ENCODE measurements around the gene SIN3B.

The SIN3B gene

GRCh38 chr19:16878181-16878965 is 49.2 kb downstream of the SIN3B start:
- Histone ChIP-seq H3F3A (ENCODE audit: insufficient read depth, low read length) (no peaks in the 10 kb centered on the region), H3K9me3 (ENCODE audit: low read length) (peaks cover 13% of the 10 kb centered on the region; the same call in 1 of the 2 replicates), H3K27me3 (ENCODE audit: insufficient read depth, low read length) (no peaks in the 10 kb centered on the region), H2AFZ (ENCODE audit: low read length) (no peak overlapping the region), H3K9me2 (ENCODE audit: low read depth, low read length) (no peaks in the 10 kb centered on the region), H3K4me3 (ENCODE audit: low read depth, low read length, poor library complexity, severe bottlenecking) (no peak overlapping the region), H3K4me1 (ENCODE audit: insufficient read depth, low read length, severe bottlenecking) (no peaks in the 10 kb centered on the region), H3K27ac (ENCODE audit: low read depth, low read length, poor library complexity, severe bottlenecking) (no peak overlapping the region), H3K9ac (ENCODE audit: low read length) (no peak overlapping the region), H3K79me2 (ENCODE audit: insufficient read depth, low read length) (no peaks in the 10 kb centered on the region), H3K36me3 (ENCODE audit: insufficient read depth, low read length) (peaks cover 50% of the 10 kb centered on the region), H3K4me2 (ENCODE audit: low read length) (no peak overlapping the region), H4K20me1 (ENCODE audit: insufficient read depth, low read length) (no peaks in the 10 kb centered on the region)
- TF ChIP-seq, protein P1, sequence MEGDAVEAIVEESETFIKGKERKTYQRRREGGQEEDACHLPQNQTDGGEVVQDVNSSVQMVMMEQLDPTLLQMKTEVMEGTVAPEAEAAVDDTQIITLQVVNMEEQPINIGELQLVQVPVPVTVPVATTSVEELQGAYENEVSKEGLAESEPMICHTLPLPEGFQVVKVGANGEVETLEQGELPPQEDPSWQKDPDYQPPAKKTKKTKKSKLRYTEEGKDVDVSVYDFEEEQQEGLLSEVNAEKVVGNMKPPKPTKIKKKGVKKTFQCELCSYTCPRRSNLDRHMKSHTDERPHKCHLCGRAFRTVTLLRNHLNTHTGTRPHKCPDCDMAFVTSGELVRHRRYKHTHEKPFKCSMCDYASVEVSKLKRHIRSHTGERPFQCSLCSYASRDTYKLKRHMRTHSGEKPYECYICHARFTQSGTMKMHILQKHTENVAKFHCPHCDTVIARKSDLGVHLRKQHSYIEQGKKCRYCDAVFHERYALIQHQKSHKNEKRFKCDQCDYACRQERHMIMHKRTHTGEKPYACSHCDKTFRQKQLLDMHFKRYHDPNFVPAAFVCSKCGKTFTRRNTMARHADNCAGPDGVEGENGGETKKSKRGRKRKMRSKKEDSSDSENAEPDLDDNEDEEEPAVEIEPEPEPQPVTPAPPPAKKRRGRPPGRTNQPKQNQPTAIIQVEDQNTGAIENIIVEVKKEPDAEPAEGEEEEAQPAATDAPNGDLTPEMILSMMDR (IDR thresholded peaks at IDR 0.05; ENCODE audit: low read length), result no peak
- TF ChIP-seq EZH2 (IDR thresholded peaks at IDR 0.05; ENCODE audit: borderline replicate concordance, low read length), result no peak

- no peaks in the 10 kb centered on the region for H3K4me1 ChIP-seq (ENCODE audit: insufficient read depth, low read length, severe bottlenecking)
Measured at GRCh38 chr19:16880884-16881554, 51.8 kb downstream of the SIN3B start.

DNA sequence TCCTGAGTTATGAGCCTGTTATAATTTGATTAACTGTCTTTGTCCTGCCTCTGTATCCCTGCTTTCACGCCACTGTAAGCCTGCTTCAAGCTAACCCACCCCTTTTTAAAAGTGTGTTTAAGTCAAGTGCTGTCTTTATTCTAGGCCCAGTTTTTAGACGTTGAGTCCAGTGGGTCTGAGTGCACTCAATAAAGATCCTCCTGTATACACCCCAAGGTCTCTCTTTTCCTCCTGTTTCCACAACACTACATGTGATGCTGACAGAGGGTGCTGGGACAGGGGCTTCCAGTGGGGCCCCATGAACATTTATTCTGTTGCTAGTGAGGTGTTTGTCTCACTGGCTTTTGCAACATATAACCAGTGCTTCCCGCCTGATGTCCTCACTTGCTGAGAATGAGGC is 52.9 kb downstream of the SIN3B start:
- H3K27me3 ChIP-seq (ENCODE audit: insufficient read depth, low read length), result no peaks in the 10 kb centered on the region
- no peak overlapping the region for H3K27ac ChIP-seq (ENCODE audit: low read depth, low read length, poor library complexity, severe bottlenecking)
- no peak overlapping the region for H3K4me3 ChIP-seq (ENCODE audit: low read depth, low read length, poor library complexity, severe bottlenecking)
- no peak for TF ChIP-seq EZH2 (IDR thresholded peaks at IDR 0.05; ENCODE audit: borderline replicate concordance, low read length)
- TF ChIP-seq, protein P1 (IDR thresholded peaks at IDR 0.05; ENCODE audit: low read length), result no peak
- H3K4me2 ChIP-seq (ENCODE audit: low read length), result no peak overlapping the region
- no peaks in the 10 kb centered on the region for H4K20me1 ChIP-seq (ENCODE audit: insufficient read depth, low read length)
- H3K36me3 ChIP-seq (ENCODE audit: insufficient read depth, low read length), result peaks cover 28% of the 10 kb centered on the region
- H3K79me2 ChIP-seq (ENCODE audit: insufficient read depth, low read length), result no peaks in the 10 kb centered on the region
- H3K9ac ChIP-seq (ENCODE audit: low read length), result no peak overlapping the region
- H2AFZ ChIP-seq (ENCODE audit: low read length), result no peak overlapping the region
- peaks cover 13% of the 10 kb centered on the region; the same call in 1 of the 2 replicates for H3K9me3 ChIP-seq (ENCODE audit: low read length)
- H3K9me2 ChIP-seq (ENCODE audit: low read depth, low read length), result no peaks in the 10 kb centered on the region
- no peaks in the 10 kb centered on the region for H3F3A ChIP-seq (ENCODE audit: insufficient read depth, low read length)
- H3K4me1 ChIP-seq (ENCODE audit: insufficient read depth, low read length, severe bottlenecking), result no peaks in the 10 kb centered on the region

More at GRCh38 chr19:16880884-16881554, 51.8 kb downstream of the SIN3B start:
- TF ChIP-seq, protein P1 (IDR thresholded peaks at IDR 0.05; ENCODE audit: low read length), result no peak
- TF ChIP-seq EZH2 (IDR thresholded peaks at IDR 0.05; ENCODE audit: borderline replicate concordance, low read length), result no peak
- no peaks in the 10 kb centered on the region for H3K9me2 ChIP-seq (ENCODE audit: low read depth, low read length)
- H3K27me3 ChIP-seq (ENCODE audit: insufficient read depth, low read length), result no peaks in the 10 kb centered on the region
- H3K9ac ChIP-seq (ENCODE audit: low read length), result no peak overlapping the region
- no peak overlapping the region for H3K4me2 ChIP-seq (ENCODE audit: low read length)
- no peaks in the 10 kb centered on the region for H3K79me2 ChIP-seq (ENCODE audit: insufficient read depth, low read length)
- H3K9me3 ChIP-seq (ENCODE audit: low read length), result peaks cover 13% of the 10 kb centered on the region; the same call in 1 of the 2 replicates
- H3K36me3 ChIP-seq (ENCODE audit: insufficient read depth, low read length), result peaks cover 38% of the 10 kb centered on the region
- H4K20me1 ChIP-seq (ENCODE audit: insufficient read depth, low read length), result no peaks in the 10 kb centered on the region
- no peaks in the 10 kb centered on the region for H3F3A ChIP-seq (ENCODE audit: insufficient read depth, low read length)
- no peak overlapping the region for H2AFZ ChIP-seq (ENCODE audit: low read length)
- no peak overlapping the region for H3K27ac ChIP-seq (ENCODE audit: low read depth, low read length, poor library complexity, severe bottlenecking)
- no peak overlapping the region for H3K4me3 ChIP-seq (ENCODE audit: low read depth, low read length, poor library complexity, severe bottlenecking)
